K562 (cell line): ENCODE data around the gene GGA3. TPM values are rescaled to one million over a fixed set of nuclear protein-coding genes. Genes with fewer than 3 reads are reported as not detected.

ENCODE experiments used
- ATF1 ChIP-seq, 2 experiments: fragments of 450-650 bp in 1 of 2; IDR thresholded peaks; 2 replicates each; pipeline ENCODE4 v1.6.1; 2016; ENCODE audit warnings: missing compliant biosample characterization in 1 of 2, missing genetic modification characterization in 1 of 2
- JUNB ChIP-seq: fragments of 450-650 bp; formaldehyde crosslinking; conservative IDR thresholded peaks from 2 replicates; pipeline ENCODE4 v1.4.0; 2020; ENCODE audit warnings: mild to moderate bottlenecking
- POLR2B ChIP-seq: fragments of 450-650 bp; IDR thresholded peaks from 2 replicates; pipeline ENCODE4 v1.6.1; 2018; ENCODE audit warnings: low read depth; ENCODE audit not compliant: partially characterized antibody
- SAFB2 ChIP-seq: fragments of 200-400 bp; formaldehyde crosslinking; IDR thresholded peaks from 2 replicates; pipeline ENCODE4 v1.6.1; 2018; ENCODE audit warnings: borderline replicate concordance, low read length, low read depth, moderate library complexity; ENCODE audit not compliant: severe bottlenecking
- SMARCE1 ChIP-seq: fragments of 450-650 bp; IDR thresholded peaks from 2 replicates; pipeline ENCODE4 v1.7.1; 2016; ENCODE audit warnings: mild to moderate bottlenecking
- TEAD4 ChIP-seq, 2 experiments: sonication (generic) in 1 of 2; formaldehyde crosslinking in 1 of 2; IDR thresholded peaks; 2 replicates each; pipeline versions ENCODE4 v1.6.1 to v1.8.0; 2012 to 2022; ENCODE audit warnings: borderline replicate concordance in 1 of 2, inconsistent platforms in 1 of 2, low read length in 1 of 2, mild to moderate bottlenecking in 1 of 2, missing genetic modification reagents in 1 of 2
- ZNF318 ChIP-seq, 2 experiments: fragments of 450-650 bp; IDR thresholded peaks; 2 replicates each; pipeline ENCODE4 v1.6.1; 2016; ENCODE audit warnings: mild to moderate bottlenecking in 2 of 2, borderline replicate concordance in 1 of 2, low read depth in 1 of 2, moderate library complexity in 1 of 2
- polyA plus RNA-seq, 8 experiments: library from polyadenylated mRNA; depleted of rRNA in 4 of 8; stranded (reverse) in 5 of 8; unstranded in 3 of 8; fragments of >200 nt; fragmentation: Nextera tagmentation in 2 of 8; fragmentation: Illumina TruSeq in 1 of 8; extraction: Ambion mirVana in 2 of 8; extraction: Trizol in 1 of 8; gene quantifications; 2 replicates each; pipeline versions ENCODE4 v1.2.1 to v1.2.3, GENCODE V29; 2011 to 2014; ENCODE audit warnings: inconsistent platforms in 1 of 8, missing spikeins in 1 of 8
- total RNA-seq, 7 experiments: library from RNA; depleted of rRNA in 6 of 7; stranded (reverse); fragments of >200 nt in 6 of 7; fragmentation: Illumina TruSeq in 2 of 7; extraction: Trizol in 2 of 7; gene quantifications; 2 replicates each; pipeline versions ENCODE4 v1.2.1 to v1.2.3, GENCODE V29; 2011 to 2021; ENCODE audit warnings: low replicate concordance in 1 of 7
- TF ChIP-seq, protein P1 (sequence below): fragments of 450-650 bp; IDR thresholded peaks from 2 replicates; pipeline ENCODE4 v1.6.1; 2016; ENCODE audit warnings: mild to moderate bottlenecking, moderate library complexity

The GGA3 gene
- total and polyA plus RNA-seq, 9 of the 15 experiments (the other 6 are each of a cell fraction or from before 2014, with no cell fraction given) = 5.7 to 64.9 (median 25.4) TPM

GRCh38 chr17:75288770-75289114 lies 27.3 kb upstream of the GGA3 start (continued):
- no peak for TF ChIP-seq ZNF318 (IDR thresholded peaks at IDR 0.05; ENCODE audit: borderline replicate concordance in 1 of 2, low read depth in 1 of 2)
- TF ChIP-seq TEAD4 (IDR thresholded peaks at IDR 0.05; ENCODE audit: low read length) = no peak
- 0 out of 2 replicates have a peak, but pooled peaks have one; percentile 64 for TF ChIP-seq TEAD4 (CRISPR knock-in tag; IDR thresholded peaks at IDR 0.05; ENCODE audit: borderline replicate concordance)
- TF ChIP-seq JUNB (CRISPR knock-in tag) = no peak
- no peak for TF ChIP-seq ATF1 (CRISPR knock-in tag; IDR thresholded peaks at IDR 0.05)
- no peak for TF ChIP-seq ATF1 (tag; IDR thresholded peaks at IDR 0.05)
- no peak for TF ChIP-seq POLR2B
- TF ChIP-seq, protein P1, sequence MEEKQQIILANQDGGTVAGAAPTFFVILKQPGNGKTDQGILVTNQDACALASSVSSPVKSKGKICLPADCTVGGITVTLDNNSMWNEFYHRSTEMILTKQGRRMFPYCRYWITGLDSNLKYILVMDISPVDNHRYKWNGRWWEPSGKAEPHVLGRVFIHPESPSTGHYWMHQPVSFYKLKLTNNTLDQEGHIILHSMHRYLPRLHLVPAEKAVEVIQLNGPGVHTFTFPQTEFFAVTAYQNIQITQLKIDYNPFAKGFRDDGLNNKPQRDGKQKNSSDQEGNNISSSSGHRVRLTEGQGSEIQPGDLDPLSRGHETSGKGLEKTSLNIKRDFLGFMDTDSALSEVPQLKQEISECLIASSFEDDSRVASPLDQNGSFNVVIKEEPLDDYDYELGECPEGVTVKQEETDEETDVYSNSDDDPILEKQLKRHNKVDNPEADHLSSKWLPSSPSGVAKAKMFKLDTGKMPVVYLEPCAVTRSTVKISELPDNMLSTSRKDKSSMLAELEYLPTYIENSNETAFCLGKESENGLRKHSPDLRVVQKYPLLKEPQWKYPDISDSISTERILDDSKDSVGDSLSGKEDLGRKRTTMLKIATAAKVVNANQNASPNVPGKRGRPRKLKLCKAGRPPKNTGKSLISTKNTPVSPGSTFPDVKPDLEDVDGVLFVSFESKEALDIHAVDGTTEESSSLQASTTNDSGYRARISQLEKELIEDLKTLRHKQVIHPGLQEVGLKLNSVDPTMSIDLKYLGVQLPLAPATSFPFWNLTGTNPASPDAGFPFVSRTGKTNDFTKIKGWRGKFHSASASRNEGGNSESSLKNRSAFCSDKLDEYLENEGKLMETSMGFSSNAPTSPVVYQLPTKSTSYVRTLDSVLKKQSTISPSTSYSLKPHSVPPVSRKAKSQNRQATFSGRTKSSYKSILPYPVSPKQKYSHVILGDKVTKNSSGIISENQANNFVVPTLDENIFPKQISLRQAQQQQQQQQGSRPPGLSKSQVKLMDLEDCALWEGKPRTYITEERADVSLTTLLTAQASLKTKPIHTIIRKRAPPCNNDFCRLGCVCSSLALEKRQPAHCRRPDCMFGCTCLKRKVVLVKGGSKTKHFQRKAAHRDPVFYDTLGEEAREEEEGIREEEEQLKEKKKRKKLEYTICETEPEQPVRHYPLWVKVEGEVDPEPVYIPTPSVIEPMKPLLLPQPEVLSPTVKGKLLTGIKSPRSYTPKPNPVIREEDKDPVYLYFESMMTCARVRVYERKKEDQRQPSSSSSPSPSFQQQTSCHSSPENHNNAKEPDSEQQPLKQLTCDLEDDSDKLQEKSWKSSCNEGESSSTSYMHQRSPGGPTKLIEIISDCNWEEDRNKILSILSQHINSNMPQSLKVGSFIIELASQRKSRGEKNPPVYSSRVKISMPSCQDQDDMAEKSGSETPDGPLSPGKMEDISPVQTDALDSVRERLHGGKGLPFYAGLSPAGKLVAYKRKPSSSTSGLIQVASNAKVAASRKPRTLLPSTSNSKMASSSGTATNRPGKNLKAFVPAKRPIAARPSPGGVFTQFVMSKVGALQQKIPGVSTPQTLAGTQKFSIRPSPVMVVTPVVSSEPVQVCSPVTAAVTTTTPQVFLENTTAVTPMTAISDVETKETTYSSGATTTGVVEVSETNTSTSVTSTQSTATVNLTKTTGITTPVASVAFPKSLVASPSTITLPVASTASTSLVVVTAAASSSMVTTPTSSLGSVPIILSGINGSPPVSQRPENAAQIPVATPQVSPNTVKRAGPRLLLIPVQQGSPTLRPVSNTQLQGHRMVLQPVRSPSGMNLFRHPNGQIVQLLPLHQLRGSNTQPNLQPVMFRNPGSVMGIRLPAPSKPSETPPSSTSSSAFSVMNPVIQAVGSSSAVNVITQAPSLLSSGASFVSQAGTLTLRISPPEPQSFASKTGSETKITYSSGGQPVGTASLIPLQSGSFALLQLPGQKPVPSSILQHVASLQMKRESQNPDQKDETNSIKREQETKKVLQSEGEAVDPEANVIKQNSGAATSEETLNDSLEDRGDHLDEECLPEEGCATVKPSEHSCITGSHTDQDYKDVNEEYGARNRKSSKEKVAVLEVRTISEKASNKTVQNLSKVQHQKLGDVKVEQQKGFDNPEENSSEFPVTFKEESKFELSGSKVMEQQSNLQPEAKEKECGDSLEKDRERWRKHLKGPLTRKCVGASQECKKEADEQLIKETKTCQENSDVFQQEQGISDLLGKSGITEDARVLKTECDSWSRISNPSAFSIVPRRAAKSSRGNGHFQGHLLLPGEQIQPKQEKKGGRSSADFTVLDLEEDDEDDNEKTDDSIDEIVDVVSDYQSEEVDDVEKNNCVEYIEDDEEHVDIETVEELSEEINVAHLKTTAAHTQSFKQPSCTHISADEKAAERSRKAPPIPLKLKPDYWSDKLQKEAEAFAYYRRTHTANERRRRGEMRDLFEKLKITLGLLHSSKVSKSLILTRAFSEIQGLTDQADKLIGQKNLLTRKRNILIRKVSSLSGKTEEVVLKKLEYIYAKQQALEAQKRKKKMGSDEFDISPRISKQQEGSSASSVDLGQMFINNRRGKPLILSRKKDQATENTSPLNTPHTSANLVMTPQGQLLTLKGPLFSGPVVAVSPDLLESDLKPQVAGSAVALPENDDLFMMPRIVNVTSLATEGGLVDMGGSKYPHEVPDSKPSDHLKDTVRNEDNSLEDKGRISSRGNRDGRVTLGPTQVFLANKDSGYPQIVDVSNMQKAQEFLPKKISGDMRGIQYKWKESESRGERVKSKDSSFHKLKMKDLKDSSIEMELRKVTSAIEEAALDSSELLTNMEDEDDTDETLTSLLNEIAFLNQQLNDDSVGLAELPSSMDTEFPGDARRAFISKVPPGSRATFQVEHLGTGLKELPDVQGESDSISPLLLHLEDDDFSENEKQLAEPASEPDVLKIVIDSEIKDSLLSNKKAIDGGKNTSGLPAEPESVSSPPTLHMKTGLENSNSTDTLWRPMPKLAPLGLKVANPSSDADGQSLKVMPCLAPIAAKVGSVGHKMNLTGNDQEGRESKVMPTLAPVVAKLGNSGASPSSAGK = peak; percentile 59
- TF ChIP-seq SAFB2 = no peak
- TF ChIP-seq SMARCE1 = 0 out of 2 replicates have a peak, but pooled peaks have one; percentile 20
